SU-DHL-6 (cell line): Measurements from ENCODE around the gene ZNF606.

Experiments
- H2AFZ ChIP-seq: fragments of 200-600 bp; sonication (generic); 2 replicates; pipeline ENCODE4 v1.6.1; 2014; ENCODE audit warnings: low read depth, mild to moderate bottlenecking, moderate library complexity, mixed read lengths, antibody characterized with exemption, low read length; ENCODE audit not compliant: severe bottlenecking
- H3F3A ChIP-seq: fragments of 200-600 bp; shearing (Covaris generic); 2 replicates; pipeline ENCODE4 v1.6.0; 2016; ENCODE audit warnings: antibody characterized with exemption, mild to moderate bottlenecking; ENCODE audit not compliant: insufficient read depth
- H3K27ac ChIP-seq: fragments of 200-600 bp; sonication (generic); 2 replicates; pipeline ENCODE4 v1.5.1; 2016; ENCODE audit warnings: low read depth, mild to moderate bottlenecking, low read length, moderate library complexity, mixed read lengths
- H3K27me3 ChIP-seq: fragments of 200-600 bp; sonication (generic), shearing (Covaris generic); 2 replicates; pipeline ENCODE4 v1.6.0; 2014; ENCODE audit warnings: mild to moderate bottlenecking, low read length
- H3K36me3 ChIP-seq: fragments of 200-600 bp; sonication (generic); 2 replicates; pipeline ENCODE4 v1.6.1; 2014; ENCODE audit warnings: mild to moderate bottlenecking, low read length, mixed read lengths
- H3K4me2 ChIP-seq: fragments of 300-600, 200-600 bp; shearing (Covaris generic), sonication (generic); 2 replicates; pipeline ENCODE4 v1.6.0; 2014; ENCODE audit warnings: low read length, low read depth, mild to moderate bottlenecking; ENCODE audit not compliant: poor library complexity, severe bottlenecking
- H3K4me3 ChIP-seq: fragments of 200-600 bp; sonication (generic); 2 replicates; pipeline ENCODE4 v1.5.1; 2014; ENCODE audit warnings: antibody characterized with exemption, low read length, mild to moderate bottlenecking, mixed read lengths; ENCODE audit not compliant: insufficient read depth, poor library complexity, severe bottlenecking
- H3K79me2 ChIP-seq: fragments of 200-600 bp; sonication (generic); 2 replicates; pipeline ENCODE4 v1.6.1; 2014; ENCODE audit warnings: mild to moderate bottlenecking, low read length, moderate library complexity; ENCODE audit not compliant: insufficient read depth
- H3K9ac ChIP-seq: fragments of 200-600 bp; sonication (generic); 2 replicates; pipeline ENCODE4 v1.7.0; 2014; ENCODE audit warnings: mild to moderate bottlenecking, low read length
- H3K9me2 ChIP-seq: fragments of 200-600 bp; sonication (generic); replicated peaks from 2 replicates; pipeline ENCODE4 v1.6.1; 2014; ENCODE audit warnings: low read length; ENCODE audit not compliant: insufficient read depth
- H3K9me3 ChIP-seq: fragments of 200-600 bp; sonication (generic); 2 replicates; pipeline ENCODE4 v1.6.1; 2014; ENCODE audit warnings: low read length, mixed read lengths; ENCODE audit not compliant: insufficient read depth
- H4K20me1 ChIP-seq: fragments of 200-600 bp; sonication (generic); 2 replicates; pipeline ENCODE4 v1.6.1; 2014; ENCODE audit warnings: low read depth, mild to moderate bottlenecking, antibody characterized with exemption, low read length, moderate library complexity, mixed read lengths
- CTCF ChIP-seq: fragments of 200-600 bp; sonication (generic); IDR thresholded peaks from one replicate; pipeline ENCODE4 v1.5.1; 2017; ENCODE audit warnings: antibody characterized with exemption, mild to moderate bottlenecking, low read length, moderate library complexity; ENCODE audit not compliant: insufficient read depth, poor library complexity, severe bottlenecking
- EZH2phosphoT487 ChIP-seq: fragments of 200-600 bp; sonication (generic), shearing (Covaris generic); conservative IDR thresholded peaks from 2 replicates; pipeline ENCODE4 v1.6.1; 2018; ENCODE audit warnings: mild to moderate bottlenecking, antibody characterized with exemption, low read length, moderate library complexity, mixed read lengths

Gene ZNF606

GRCh38 chr19:57947419-57948134, 55.0 kb downstream of the ZNF606 start, which contains the start of gene ZNF256:
Gene ZNF256 (minus strand): TSS chr19:57947706. CDS start chr19:57947474, 232 bp downstream.
- Histone ChIP-seq H3K79me2 (no peaks in the 10 kb centered on the region), H2AFZ (no peak within 1 kb of the TSS), H3K27ac (no peak within 1 kb of the TSS), H3K27me3 (no peaks in the 10 kb centered on the region), H3K4me2 (no peak within 1 kb of the TSS), H3K9me3 (peaks cover 4% of the 10 kb centered on the region; the same call in 1 of the 2 replicates), H3K4me3 (no peak within 1 kb of the TSS), H3K9me2 (no peaks in the 10 kb centered on the region), H3K36me3 (no peaks in the 10 kb centered on the region), H4K20me1 (no peaks in the 10 kb centered on the region), H3F3A (no peaks in the 10 kb centered on the region), H3K9ac (no peak within 1 kb of the TSS)
- TF ChIP-seq CTCF (no peak), EZH2phosphoT487 (no peak)

- no peak overlapping the region for H3K4me3 ChIP-seq
- H3K9me2 ChIP-seq: no peaks in the 10 kb centered on the region
- no peak overlapping the region for H3K27ac ChIP-seq
- H3K36me3 ChIP-seq: no peaks in the 10 kb centered on the region
- H4K20me1 ChIP-seq: no peaks in the 10 kb centered on the region
- H2AFZ ChIP-seq: no peak overlapping the region
- H3F3A ChIP-seq: no peaks in the 10 kb centered on the region
- TF ChIP-seq EZH2phosphoT487: no peak
- no peak for TF ChIP-seq CTCF
- H3K9me3 ChIP-seq: peaks cover 5% of the 10 kb centered on the region; the same call in 1 of the 2 replicates
- no peaks in the 10 kb centered on the region for H3K79me2 ChIP-seq
- no peak overlapping the region for H3K4me2 ChIP-seq
- H3K9ac ChIP-seq: no peak overlapping the region
- no peaks in the 10 kb centered on the region for H3K27me3 ChIP-seq
These were observed 55.6 kb downstream of the ZNF606 start for GRCh38 chr19:57947088-57947418.

- H3K9ac ChIP-seq: no peak overlapping the region
- H3K36me3 ChIP-seq: no peaks in the 10 kb centered on the region
- no peak overlapping the region for H3K4me2 ChIP-seq
- no peak for TF ChIP-seq CTCF
- TF ChIP-seq EZH2phosphoT487: no peak
- no peaks in the 10 kb centered on the region for H4K20me1 ChIP-seq
- no peaks in the 10 kb centered on the region for H3K27me3 ChIP-seq
- H2AFZ ChIP-seq: no peak overlapping the region
- no peak overlapping the region for H3K27ac ChIP-seq
- H3F3A ChIP-seq: no peaks in the 10 kb centered on the region
- H3K9me2 ChIP-seq: no peaks in the 10 kb centered on the region
- peaks cover 13% of the 10 kb centered on the region; the same call in 1 of the 2 replicates for H3K9me3 ChIP-seq
- H3K4me3 ChIP-seq: no peak overlapping the region
- no peaks in the 10 kb centered on the region for H3K79me2 ChIP-seq
These were observed 56.3 kb downstream of the ZNF606 start for GRCh38 chr19:57946316-57946715.
